Right ventricle myocardium superior (tissue), 1 donor: Measurements from ENCODE around the gene PPP1R12C. TPM values are rescaled to one million over a fixed set of nuclear protein-coding genes. Genes with fewer than 3 reads are reported as not detected.

Source experiments
- ATAC-seq: fragments of 200-7000 bp; cut with Tn5 transposase; one replicate; pipeline ENCODE4 v1.9.1; 2020; ENCODE audit warnings: mild to moderate bottlenecking; ENCODE audit not compliant: poor library complexity
- DNase-seq: peaks from one replicate; pipeline ENCODE4 v3.0.0-alpha.2; 2020
- intact Hi-C: fragments of 100-400 bp; cut with DNase I; formaldehyde crosslinking; loops from one replicate; pipeline ENCODE4 v1.11.2; 2022
- microRNA-seq: library from miRNA; unstranded; fragments of <30 nt; microRNA quantifications from one replicate; pipeline ENCODE4 v1.2.0, GENCODE V29; 2020
- total RNA-seq: library from RNA; stranded (reverse); fragmentation: NEBNext Ultra II Directional; extraction: Animal tissue kit (Norgen Biotek cat#: 25700); gene quantifications from one replicate; pipeline ENCODE4 v1.2.1, GENCODE V29; 2021
- donor health status: DM: no; HTN: yes; CAD: no; lungs with severe emphysema.

PPP1R12C gene
- total RNA-seq, 1 donor from 2014 or later = 126 TPM

DNA sequence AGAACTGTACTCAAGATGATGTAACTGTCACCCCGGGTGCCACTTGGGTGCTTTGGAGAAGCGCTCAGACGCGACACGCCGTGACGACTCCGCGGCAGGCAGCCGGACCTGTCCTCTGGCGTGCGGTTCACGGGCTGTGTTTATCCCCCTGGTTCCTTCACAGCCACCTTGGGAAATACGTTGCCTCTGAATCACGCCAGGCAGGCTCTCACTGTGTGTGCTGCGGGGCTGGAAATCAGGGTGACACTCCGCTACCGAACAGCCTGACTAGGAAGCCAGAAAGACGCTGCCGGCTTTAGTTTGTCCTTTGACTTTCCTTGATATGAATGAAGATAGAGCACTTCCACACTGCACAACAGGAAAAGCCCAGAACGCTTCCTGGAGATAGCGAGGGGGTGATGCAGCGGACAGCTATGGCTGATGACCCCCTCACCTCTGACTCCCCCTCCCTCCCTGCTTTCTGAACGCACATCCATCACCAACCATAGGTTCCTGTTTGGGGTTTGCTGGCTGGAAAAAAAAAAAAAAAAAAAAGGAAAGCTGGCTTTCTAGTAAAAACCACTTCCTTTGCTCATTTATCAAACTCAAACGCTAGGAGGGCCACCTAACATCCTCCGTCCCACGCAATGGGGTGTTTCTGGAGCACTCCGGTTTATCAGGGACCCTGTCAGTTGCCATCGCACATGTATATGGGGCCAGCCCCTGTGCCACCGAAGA lies 75.7 kb downstream of the PPP1R12C start:
- DNase-seq (no peak), ATAC-seq (no peak)
- intact Hi-C loops = no loop called here

DNA sequence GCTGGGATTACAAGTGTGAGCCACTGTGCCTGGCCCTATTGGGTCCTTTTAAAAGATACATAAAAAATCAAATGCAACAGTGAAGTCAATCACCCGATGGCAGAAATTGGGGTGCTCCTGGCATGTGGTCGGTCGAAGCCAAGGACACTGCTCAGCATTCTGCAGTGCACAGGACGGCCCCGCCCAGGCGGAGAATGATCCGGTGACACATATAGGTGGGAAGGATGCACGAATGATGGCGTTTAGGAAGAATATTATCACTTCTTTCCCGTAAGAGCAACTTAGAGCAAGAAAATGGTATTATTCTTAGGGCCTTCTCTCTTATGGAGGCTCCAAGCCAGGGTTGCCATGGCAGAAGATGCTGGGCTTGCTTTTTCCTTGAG lies 76.2 kb downstream of the PPP1R12C start:
- DNase-seq = no peak
- intact Hi-C loops = no loop called here
- no peak for ATAC-seq

Small RNAs within 50 kb of the gene (microRNA-seq; reads per million reads assigned to microRNA genes)
- gene MIR7975 = not detected

Other genes with a start within 250 kb of the PPP1R12C start
- gene FCAR, start 243.4 kb downstream of the PPP1R12C start, total RNA-seq = 0.30 TPM
- not detected for gene NCR1, start 211.5 kb downstream of the PPP1R12C start, total RNA-seq
- gene NLRP7, start 170.1 kb downstream of the PPP1R12C start, total RNA-seq = not detected
- gene NLRP2, start 151.3 kb downstream of the PPP1R12C start, total RNA-seq = 0.78 TPM
- 0.48 TPM for gene GP6, start 79.4 kb downstream of the PPP1R12C start, total RNA-seq
- gene RDH13, start 54.5 kb downstream of the PPP1R12C start, total RNA-seq = 45.6 TPM
- gene EPS8L1, start 41.8 kb downstream of the PPP1R12C start, total RNA-seq = 0.83 TPM
- gene TNNT1, start 31.6 kb upstream of the PPP1R12C start, total RNA-seq = 54.1 TPM
- gene TNNI3, start 40.1 kb upstream of the PPP1R12C start, total RNA-seq = 4,564 TPM
- gene DNAAF3, start 49.0 kb upstream of the PPP1R12C start, total RNA-seq = 0.59 TPM
- gene SYT5, start 62.7 kb upstream of the PPP1R12C start, total RNA-seq = not detected
- 0.54 TPM for gene PTPRH, start 91.9 kb upstream of the PPP1R12C start, total RNA-seq
- 2.3 TPM for gene TMEM86B, start 111.1 kb upstream of the PPP1R12C start, total RNA-seq
- 37.1 TPM for gene PPP6R1, start 141.4 kb upstream of the PPP1R12C start, total RNA-seq
- 29.2 TPM for gene HSPBP1, start 162.5 kb upstream of the PPP1R12C start, total RNA-seq
- gene BRSK1, start 166.4 kb upstream of the PPP1R12C start, total RNA-seq = 1.6 TPM
- gene TMEM150B, start 207.7 kb upstream of the PPP1R12C start, total RNA-seq = 1.7 TPM
- 6.6 TPM for gene KMT5C, start 222.2 kb upstream of the PPP1R12C start, total RNA-seq
- gene COX6B2, start 237.1 kb upstream of the PPP1R12C start, total RNA-seq = not detected
- not detected for gene GARIN5B, start 245.6 kb upstream of the PPP1R12C start, total RNA-seq